Right cardiac atrium (tissue), 5 donors: ENCODE data around the gene IKZF1. TPM values are rescaled to one million over a fixed set of nuclear protein-coding genes. Genes with fewer than 3 reads are reported as not detected.

Experiments used
- ATAC-seq, 2 donors: fragments of 200-7000 bp; cut with Tn5 transposase; one replicate each; pipeline versions ENCODE4 v1.8.0 to v1.9.1; 2020; ENCODE audit warnings: moderate library complexity in 2 of 2, mild to moderate bottlenecking in 1 of 2
- DNase-seq, 3 donors: peaks; one replicate each; pipeline ENCODE4 v3.0.0-alpha.2; 2020
- H3K27ac ChIP-seq: one replicate; pipeline ENCODE4 v1.5.1; 2013; ENCODE audit warnings: mild to moderate bottlenecking, low read length, control low read depth, moderate library complexity
- H3K27me3 ChIP-seq: one replicate; pipeline ENCODE4 v1.6.1; 2013; ENCODE audit not compliant: control insufficient read depth, insufficient read depth
- H3K4me1 ChIP-seq: one replicate; pipeline ENCODE4 v1.6.1; 2013; ENCODE audit warnings: low read length; ENCODE audit not compliant: control insufficient read depth, insufficient read depth
- H3K4me3 ChIP-seq: one replicate; pipeline ENCODE4 v1.5.1; 2013; ENCODE audit warnings: low read length, control low read depth
- H3K9me3 ChIP-seq: one replicate; pipeline ENCODE4 v1.6.1; 2013; ENCODE audit warnings: low read length; ENCODE audit not compliant: control insufficient read depth
- WGBS: extraction: QIAGEN DNeasy Blood & Tissue Kit; methylation state at CpG from one replicate; pipeline ENCODE4 v1.1.7; 2013; 5-methylcytosine and 5-hydroxymethylcytosine counted together
- intact Hi-C, 4 donors: fragments of 100-400 bp; cut with DNase I; formaldehyde crosslinking; loops; one replicate each; pipeline versions ENCODE4 v1.11.0 to v1.14.0; 2022 to 2023
- polyA plus RNA-seq: library from polyadenylated mRNA; stranded (reverse); fragments of 200-250 nt; gene quantifications from one replicate; pipeline ENCODE4 v1.2.3, GENCODE V29; 2013
- total RNA-seq, 4 donors: library from RNA; stranded (reverse); fragmentation: NEBNext Ultra II Directional; extraction: Animal tissue kit (Norgen Biotek cat#: 25700); gene quantifications; one replicate each; pipeline ENCODE4 v1.2.1, GENCODE V29; 2021
- donor health status: healthy with polysubstance abuse.
- donor health status: DM: no; HTN: yes; CAD: no.
- donor health status: DM: no; HTN: no; CAD: no.
- donor health status: DM: no; HTN: yes; CAD: no; lungs with severe emphysema.
- donor health status: DM: yes; HTN: yes; CAD: no.

IKZF1 gene
- total and polyA plus RNA-seq, 5 donors, result 0.54 to 6.8 (median 4.2) TPM

DNA sequence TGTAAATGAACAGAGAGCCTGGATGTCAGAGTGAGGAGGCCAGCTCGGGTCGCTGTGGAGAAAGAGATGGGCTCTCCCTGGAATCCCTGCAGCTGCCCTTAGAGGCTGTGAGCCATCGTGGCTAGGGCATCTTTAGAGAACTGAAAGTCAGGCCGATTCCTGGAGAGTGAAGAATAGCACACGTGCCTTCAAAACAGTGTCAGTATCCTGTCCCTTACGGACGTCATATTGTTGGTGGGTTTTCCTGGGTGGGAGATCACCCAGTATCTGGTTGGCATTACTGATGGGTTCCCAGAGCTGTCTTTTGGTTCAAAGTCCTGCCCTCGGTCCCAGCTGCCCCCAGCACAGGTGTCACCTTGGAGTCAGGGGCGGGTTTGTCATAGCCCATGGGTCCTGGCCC lies 25.3 kb downstream of the IKZF1 start:
- intact Hi-C loops, result no loop called here
- Histone ChIP-seq H3K4me1 (no peaks in the 10 kb centered on the region), H3K27ac (no peak overlapping the region), H3K9me3 (no peaks in the 10 kb centered on the region), H3K4me3 (no peak overlapping the region), H3K27me3 (peaks cover 2% of the 10 kb centered on the region)
- 77% methylated on average over 9 of the region's 9 CpGs for WGBS
- DNase-seq (no peak), ATAC-seq (no peak)

DNA sequence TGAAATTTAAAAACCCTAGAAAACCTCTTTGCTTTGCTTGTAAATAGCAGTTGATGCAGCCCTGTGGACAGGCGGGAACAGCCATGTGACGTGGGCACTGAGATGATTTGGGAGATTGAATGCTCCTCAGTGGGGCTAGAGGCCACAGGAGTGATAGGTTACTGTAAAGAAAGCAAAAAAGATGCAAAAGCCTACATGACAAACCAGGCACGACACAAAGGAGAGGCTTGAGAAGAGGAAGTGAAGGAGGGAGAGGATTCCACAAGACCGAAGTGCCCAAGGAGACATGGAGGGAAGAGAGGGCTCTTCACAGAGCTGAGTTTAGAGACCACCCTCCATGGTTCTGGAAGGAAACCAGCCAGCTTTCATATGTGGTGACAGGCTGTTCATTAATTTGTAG lies 25.7 kb downstream of the IKZF1 start:
- ATAC-seq, result no peak
- WGBS, result 73% methylated on average over 4 of the region's 4 CpGs
- Histone ChIP-seq H3K9me3 (no peaks in the 10 kb centered on the region), H3K4me1 (no peaks in the 10 kb centered on the region), H3K4me3 (no peak overlapping the region), H3K27me3 (peaks cover 2% of the 10 kb centered on the region), H3K27ac (no peak overlapping the region)
- DNase-seq, result no peak
- intact Hi-C loops, result no loop called here

DNA sequence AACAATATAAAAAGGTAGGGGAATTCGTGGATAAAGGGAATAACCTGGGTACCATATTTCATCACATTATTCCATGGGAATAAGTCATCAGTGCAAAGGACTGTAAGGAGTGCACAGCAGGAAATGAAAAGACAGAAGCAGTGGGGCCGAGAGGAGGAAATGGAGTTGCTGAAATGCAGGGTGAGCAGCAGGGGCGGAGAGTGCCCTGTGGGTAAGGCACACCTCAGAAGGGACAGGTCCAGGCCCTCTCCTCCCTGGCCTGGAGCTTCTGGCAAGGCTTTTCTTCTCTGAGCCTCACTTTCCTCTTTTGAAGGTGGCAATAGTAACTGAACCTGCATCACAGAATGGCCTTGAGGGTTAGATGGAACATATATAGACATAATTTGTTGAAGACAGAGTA lies 26.2 kb downstream of the IKZF1 start:
- WGBS, result 66% methylated on average over 3 of the region's 3 CpGs
- intact Hi-C loops, result no loop called here
- no peaks in the 10 kb centered on the region for H3K4me1 ChIP-seq
- H3K27ac ChIP-seq, result no peak overlapping the region
- DNase-seq (no peak), ATAC-seq (no peak)
- peaks cover 2% of the 10 kb centered on the region for H3K27me3 ChIP-seq
- no peak overlapping the region for H3K4me3 ChIP-seq
- H3K9me3 ChIP-seq, result no peaks in the 10 kb centered on the region

DNA sequence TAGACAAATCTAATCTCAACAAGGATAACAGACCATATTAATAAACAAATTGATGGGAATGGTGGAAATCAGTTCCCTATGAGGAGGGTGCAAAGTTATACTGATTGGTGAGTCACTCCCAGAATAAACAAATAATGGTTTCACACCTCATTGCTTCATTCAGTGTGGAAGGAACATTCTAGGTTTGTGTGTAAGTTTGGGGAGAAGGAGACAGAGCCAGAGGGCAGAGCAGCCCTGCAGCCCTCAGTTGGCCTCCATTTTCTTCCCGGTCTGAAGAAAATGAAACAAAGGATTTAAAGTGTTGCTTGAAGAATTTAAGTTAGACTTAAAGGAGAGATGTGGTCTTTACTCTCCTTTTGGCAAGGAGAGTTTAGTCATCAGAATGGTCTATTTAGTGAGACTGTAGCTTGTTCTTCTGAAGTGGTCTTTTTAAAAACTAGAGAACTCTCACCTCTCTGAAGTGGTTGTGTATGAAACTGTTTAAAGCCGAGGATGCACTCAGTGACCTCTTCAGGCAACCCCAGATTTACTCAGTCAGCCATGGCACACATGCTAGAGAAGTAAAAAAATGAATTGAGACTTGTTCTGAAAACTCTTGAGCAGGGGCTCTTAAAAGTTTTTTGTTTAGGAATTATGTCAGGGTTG lies 27.2 kb downstream of the IKZF1 start:
- intact Hi-C loops, result no loop called here
- DNase-seq (no peak), ATAC-seq (no peak)
- Histone ChIP-seq H3K9me3 (no peaks in the 10 kb centered on the region), H3K4me3 (no peak overlapping the region), H3K4me1 (no peaks in the 10 kb centered on the region), H3K27me3 (no peaks in the 10 kb centered on the region), H3K27ac (no peak overlapping the region)
- WGBS, result 58% methylated on average over 2 of the region's 2 CpGs

DNA sequence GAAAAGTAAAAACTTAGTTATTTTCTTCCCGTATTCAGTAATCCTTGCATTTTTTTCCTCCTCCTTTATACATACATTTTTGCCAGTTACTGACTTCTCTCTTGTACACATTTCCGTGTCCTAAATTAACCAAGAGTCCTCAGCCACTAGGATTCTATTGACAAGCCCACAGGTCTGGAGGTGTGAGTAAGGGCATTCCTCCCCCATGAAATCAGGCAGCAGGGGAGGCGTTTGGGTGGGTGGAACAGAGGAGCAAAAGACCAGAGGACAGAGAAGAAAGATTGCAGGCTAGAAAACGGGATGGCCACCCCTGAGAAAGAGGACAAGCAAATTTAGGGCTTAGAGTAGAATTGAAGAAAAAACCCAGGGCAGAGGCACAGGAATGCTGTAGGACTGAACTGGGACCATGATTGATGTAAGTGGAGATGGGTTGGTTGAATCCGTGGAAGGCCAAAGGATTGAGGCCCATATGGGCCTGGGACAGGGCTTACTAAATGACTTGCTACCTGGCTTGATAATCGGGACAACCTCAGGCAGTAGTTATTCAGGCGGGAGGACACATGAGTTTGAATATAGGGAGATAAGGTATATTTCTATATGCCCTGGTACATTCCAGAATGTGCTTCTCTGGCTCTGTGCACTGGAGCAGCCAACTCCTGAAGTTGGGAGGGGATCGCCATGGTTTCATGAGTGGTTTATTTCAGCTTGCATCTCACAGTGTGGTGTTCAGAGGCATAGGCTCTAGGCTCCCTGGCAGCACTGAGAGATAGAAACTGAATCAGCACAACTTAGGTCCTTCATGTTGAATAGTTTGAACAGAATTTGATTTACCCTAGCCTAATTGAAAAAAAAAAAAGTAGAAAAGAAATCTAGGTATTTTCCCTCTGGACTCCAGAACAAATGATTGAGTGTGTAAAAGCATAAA lies 28.0 kb downstream of the IKZF1 start:
- 71% methylated on average over 8 of the region's 8 CpGs for WGBS
- no peak for ATAC-seq
- no peak for DNase-seq
- H3K9me3 ChIP-seq, result no peaks in the 10 kb centered on the region
- no peak overlapping the region for H3K4me3 ChIP-seq
- intact Hi-C loops, result no loop called here
- no peaks in the 10 kb centered on the region for H3K4me1 ChIP-seq
- no peak overlapping the region for H3K27ac ChIP-seq
- no peaks in the 10 kb centered on the region for H3K27me3 ChIP-seq

DNA sequence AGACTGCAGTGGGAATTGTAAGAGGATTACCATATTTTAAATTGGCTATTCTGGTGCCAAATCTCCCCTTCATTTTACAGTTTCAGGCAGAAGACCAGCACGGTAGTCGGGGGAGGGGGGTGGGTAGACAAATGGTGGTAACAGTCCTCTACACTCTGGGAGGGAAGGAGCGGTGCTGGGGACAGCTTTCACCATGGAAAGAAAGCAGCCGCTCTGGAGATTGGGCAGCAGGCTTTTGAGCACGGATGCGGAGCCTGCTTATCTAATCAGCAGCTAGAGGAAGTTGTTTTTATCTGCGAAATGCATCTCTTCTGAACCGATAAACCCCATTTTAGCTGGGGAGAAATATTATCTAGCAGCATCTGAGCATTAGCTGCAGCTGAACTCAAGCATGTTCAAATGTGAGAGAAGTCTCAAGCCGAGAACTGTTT lies 28.7 kb downstream of the IKZF1 start:
- no peaks in the 10 kb centered on the region for H3K9me3 ChIP-seq
- ATAC-seq (no peak), DNase-seq (no peak)
- H3K27me3 ChIP-seq, result no peaks in the 10 kb centered on the region
- no peaks in the 10 kb centered on the region for H3K4me1 ChIP-seq
- 12% methylated on average over 9 of the region's 9 CpGs for WGBS
- intact Hi-C loops, result no loop called here
- no peak overlapping the region for H3K4me3 ChIP-seq
- H3K27ac ChIP-seq, result no peak overlapping the region

DNA sequence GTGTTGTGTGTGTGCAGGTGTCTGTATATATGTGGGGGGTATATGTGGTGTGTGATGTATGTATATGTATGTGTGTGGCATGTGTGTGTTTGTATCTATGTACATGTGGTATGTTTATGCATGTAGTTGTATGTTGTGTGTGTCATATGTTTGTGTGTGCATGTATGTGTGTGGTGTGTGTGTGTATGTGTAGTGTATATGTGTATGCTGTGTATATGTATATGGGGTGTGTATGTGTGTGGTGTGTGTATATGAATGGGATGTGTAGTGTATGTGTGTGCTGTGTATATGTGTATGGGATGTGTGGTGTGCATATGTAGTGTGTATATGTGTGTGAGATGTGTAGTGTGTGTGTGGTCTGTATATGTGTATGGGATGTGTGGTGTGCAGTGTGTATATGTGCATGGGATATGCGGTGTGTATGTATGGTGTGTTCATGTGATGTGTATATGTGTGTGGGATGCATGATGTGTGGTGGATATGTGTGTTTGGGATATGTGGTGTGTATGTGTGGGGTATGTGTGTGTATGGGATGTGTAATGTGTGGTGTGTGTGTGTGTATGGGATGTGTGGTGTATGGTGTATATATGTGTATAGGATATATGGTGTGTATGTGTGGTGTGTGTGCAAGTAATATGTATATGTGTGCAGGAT lies 30.0 kb downstream of the IKZF1 start:
- no peak overlapping the region for H3K27ac ChIP-seq
- ATAC-seq, result no peak
- no peaks in the 10 kb centered on the region for H3K9me3 ChIP-seq
- DNase-seq, result no peak
- WGBS, result 100% methylated on average over 1 of the region's 1 CpG
- no peaks in the 10 kb centered on the region for H3K4me1 ChIP-seq
- no peaks in the 10 kb centered on the region for H3K27me3 ChIP-seq
- intact Hi-C loops, result no loop called here
- H3K4me3 ChIP-seq, result no peak overlapping the region

DNA sequence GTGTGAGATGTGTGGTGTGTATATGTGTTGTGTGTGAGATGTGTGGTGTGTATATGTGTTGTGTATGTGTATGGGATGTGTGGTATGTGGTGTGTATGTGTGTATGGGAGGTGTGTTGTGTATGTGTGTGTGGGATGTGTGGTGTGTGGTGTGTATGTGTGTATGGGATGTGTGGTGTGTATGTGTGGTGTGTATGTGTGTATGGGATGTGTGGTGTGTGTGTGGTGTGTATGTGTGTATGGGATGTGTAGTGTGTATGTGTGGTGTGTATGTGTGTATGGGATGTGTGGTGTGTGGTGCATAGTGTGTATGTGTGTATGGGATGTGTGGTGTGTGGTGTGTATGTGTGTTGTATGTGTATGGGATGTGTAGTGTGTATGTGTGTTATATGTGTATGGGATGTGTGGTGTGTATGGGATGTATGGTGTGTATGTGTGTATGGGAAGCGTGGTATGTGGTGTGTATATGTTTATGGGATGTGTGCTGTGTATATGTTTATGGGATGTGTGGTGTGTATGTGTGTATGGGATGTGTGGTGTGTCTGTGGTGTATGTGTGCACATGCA lies 30.8 kb downstream of the IKZF1 start:
- Histone ChIP-seq H3K27ac (no peak overlapping the region), H3K9me3 (no peaks in the 10 kb centered on the region), H3K27me3 (no peaks in the 10 kb centered on the region), H3K4me3 (no peak overlapping the region), H3K4me1 (no peaks in the 10 kb centered on the region)
- 98% methylated on average over 1 of the region's 1 CpG for WGBS
- intact Hi-C loops, result no loop called here
- DNase-seq (no peak), ATAC-seq (no peak)

DNA sequence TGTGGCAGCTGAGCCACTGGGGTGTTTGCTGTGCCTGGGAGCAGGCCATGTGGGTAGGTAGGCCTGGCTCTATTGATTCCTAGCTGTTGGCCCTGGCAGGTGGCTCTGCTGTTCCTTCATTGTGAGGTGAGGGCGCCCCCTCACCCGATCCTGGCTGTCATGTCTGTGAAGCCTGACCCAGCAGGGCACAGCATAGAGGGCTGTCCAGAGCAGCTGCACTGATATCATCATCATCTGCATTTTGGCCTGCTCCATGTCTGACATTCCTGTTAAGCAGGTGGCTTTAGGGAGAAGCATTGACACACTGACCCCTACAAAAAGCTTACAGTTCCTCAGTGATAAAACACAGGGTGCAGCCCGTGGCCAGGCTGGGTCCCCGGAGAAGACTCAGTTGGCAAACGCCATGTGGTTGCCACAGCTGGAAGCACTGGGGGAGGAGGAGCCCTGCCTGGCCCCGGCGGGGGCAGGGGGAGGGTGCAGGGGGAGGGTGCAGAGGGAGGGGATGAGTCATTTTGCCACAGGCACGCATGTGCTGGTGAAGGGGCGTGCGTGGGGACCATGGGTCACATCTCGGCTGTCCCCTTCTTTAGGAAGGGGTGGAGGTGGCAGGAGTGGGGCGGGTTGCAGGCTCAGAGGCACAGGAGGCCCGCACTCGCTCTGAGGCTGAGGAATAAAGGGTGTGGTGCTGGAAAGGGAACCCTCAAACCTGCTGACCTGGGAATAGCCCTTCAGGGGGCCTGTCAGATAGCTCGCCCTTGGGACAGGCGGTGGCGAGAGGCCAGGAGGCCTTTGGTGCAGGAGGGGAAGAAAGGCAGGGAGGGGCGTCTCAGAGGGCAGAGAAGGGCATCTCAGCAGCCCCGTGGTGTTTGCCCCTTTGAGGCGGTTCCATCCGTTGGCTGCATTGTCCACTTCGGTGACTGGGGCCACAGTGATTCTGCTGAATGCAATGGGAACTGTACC lies 31.6 kb downstream of the IKZF1 start:
- peak; percentile 39 to 51 for ATAC-seq
- Histone ChIP-seq H3K27me3 (no peaks in the 10 kb centered on the region), H3K4me3 (no peak overlapping the region), H3K4me1 (no peaks in the 10 kb centered on the region), H3K27ac (no peak overlapping the region), H3K9me3 (no peaks in the 10 kb centered on the region)
- 72% methylated on average over 22 of the region's 22 CpGs for WGBS
- peak in 2 of 3 donors; percentile 58 to 61 for DNase-seq
- intact Hi-C loops, result no loop called here
